DMS53 treated with DMSO at 0.1 percent for 48 hours (cell line): Measurements from ENCODE around the gene SCRN3.

Experiments used
- DNase-seq: peaks from one replicate; lab custom pipeline; 2025; ENCODE audit not compliant: unreplicated experiment; lab: John Stamatoyannopoulos, UW

The SCRN3 gene

DNA sequence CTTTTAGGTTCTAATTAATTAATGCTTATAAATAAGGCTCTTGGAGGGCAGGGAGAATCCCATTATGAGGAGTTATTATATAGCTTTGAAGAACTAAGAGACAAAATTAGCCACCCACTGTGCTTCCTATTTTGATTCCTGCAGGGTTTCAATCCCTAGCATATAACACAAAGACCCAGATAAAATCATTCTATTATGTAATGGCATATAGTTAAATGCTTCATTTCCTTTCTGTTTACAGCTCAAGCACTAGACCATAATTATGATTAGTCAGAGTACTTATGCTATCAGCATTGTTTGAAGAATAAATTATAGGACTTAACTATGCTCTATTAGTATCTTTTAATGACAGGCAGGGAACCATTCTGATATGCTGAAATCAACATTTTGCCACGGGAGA is 82.2 kb downstream of the SCRN3 start:
- no peak for DNase-seq
